Choroid plexus epithelial cell (primary cell): Measurements from ENCODE around the gene CREB5.

Experiments
- DNase-seq: peaks from one replicate; pipeline ENCODE4 v3.0.0-alpha.2; 2010; ENCODE audit warnings: low read depth
- H3K4me3 ChIP-seq: 2 replicates; pipeline ENCODE4 v1.5.1; 2011; ENCODE audit warnings: low read depth, mild to moderate bottlenecking, control low read depth, low read length, moderate library complexity
- TF ChIP-seq, protein P1 (sequence below): conservative IDR thresholded peaks from 2 replicates; pipeline ENCODE4 v1.5.1; 2011; ENCODE audit warnings: low read depth, mild to moderate bottlenecking, control low read depth, inconsistent platforms, low read length, moderate library complexity

CREB5 gene

DNA sequence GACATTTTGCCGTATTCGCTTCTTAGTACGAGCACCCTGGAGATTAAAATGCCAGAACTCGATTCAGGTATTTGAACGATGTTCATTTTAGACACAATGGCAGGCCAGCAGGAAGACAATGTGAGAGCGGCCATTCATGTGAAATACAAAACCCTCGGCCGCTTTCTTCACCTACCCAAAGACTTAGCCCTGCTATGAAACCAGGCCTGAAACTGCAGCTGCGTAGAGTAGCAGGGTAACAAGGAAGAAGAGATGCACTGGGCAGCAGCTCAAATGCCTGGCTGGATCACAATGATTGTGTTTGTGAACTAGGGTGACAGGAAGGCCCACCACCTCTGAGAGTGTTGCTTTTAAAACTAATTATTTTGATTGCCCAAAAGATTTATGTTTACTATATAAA lies 311.0 kb downstream of the CREB5 start:
- TF ChIP-seq, protein P1, sequence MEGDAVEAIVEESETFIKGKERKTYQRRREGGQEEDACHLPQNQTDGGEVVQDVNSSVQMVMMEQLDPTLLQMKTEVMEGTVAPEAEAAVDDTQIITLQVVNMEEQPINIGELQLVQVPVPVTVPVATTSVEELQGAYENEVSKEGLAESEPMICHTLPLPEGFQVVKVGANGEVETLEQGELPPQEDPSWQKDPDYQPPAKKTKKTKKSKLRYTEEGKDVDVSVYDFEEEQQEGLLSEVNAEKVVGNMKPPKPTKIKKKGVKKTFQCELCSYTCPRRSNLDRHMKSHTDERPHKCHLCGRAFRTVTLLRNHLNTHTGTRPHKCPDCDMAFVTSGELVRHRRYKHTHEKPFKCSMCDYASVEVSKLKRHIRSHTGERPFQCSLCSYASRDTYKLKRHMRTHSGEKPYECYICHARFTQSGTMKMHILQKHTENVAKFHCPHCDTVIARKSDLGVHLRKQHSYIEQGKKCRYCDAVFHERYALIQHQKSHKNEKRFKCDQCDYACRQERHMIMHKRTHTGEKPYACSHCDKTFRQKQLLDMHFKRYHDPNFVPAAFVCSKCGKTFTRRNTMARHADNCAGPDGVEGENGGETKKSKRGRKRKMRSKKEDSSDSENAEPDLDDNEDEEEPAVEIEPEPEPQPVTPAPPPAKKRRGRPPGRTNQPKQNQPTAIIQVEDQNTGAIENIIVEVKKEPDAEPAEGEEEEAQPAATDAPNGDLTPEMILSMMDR = no peak
- no peak for DNase-seq
- no peak overlapping the region for H3K4me3 ChIP-seq

DNA sequence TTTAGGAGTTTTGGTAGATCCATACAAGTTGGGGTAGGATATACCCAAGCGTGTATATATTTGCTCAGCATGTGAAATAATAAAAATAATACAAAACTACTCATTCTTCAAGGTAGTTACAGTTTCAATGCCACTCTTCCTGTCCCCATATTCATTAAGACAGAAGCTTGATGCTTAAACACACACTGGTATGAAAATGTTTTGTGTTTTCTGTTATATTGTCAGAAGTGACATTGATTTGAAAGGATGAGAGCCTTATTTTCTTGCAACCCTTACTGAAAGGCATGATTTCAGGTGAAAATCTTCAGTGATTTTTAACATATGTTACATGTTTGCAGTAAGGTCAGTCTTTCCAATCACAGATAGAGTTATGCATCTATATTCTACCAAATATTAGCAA lies 312.2 kb downstream of the CREB5 start:
- TF ChIP-seq, protein P1 = no peak
- H3K4me3 ChIP-seq = no peak overlapping the region
- DNase-seq = no peak

DNA sequence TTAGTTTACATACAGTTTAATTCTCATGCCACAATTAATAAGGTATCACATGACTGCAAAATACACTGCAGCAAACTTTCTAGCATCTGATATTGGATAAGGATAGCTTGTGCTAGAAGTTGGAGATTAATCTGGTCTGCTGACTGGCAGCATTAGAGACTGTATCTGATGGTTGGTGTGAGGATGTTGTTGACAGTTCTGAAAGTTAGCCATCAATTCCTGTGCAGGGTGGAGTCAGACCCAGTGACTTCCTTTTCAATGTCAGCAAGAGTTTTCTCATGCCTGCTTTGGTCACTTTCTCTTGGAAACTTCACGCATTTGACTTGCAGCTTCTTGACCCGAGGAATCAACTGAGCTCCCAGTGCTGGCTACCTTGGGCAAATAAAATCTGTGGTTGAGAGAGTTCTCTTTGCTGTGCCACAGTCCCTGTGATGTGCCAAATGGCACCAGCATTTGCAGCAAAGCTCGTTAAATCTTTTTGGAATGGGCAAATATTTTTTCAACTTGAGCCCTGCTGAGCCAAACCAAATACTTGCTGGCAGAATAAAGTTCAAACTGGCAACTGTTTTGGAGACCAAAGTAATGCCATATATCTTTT lies 312.8 kb downstream of the CREB5 start:
- TF ChIP-seq, protein P1 = no peak
- no peak for DNase-seq
- H3K4me3 ChIP-seq = no peak overlapping the region

DNA sequence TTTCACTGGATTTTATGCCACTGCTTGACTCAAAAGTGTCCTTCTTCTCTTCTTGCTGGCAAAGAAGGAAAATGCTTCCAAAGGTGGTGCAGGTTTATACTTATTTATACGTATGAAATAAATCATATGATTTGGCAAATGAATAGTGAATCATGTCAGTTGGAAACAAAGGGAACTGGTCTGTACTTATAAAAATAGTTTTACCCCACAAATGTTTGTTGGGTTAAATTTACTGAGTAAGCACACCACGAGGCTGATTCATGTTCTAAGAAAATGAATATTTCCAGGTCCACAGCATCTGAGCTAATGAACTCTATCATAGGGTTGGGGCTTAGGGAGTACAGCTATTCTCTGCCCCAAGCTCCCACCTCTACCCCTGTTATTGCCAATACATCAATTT lies 313.6 kb downstream of the CREB5 start:
- TF ChIP-seq, protein P1 = no peak
- H3K4me3 ChIP-seq = no peak overlapping the region
- no peak for DNase-seq

DNA sequence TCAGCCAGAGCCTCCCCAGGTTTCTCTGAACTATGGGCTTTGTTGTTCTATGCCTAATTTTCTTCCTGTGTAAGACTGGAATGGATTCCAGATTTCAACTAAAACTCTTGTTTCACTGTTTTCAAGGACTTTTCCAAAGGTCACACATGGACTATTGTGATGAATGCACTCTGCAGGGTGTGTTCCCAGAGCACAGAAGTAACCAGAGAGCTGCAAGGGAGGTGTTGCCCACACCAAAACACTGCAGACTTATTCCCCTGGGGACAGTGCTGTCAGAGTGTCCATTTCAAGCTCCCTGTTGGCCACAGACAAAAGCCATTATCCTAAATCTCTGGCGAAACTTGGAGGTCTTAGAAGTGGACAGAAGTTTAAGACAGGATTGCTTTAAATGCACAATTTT lies 314.2 kb downstream of the CREB5 start:
- TF ChIP-seq, protein P1 = no peak
- H3K4me3 ChIP-seq = no peak overlapping the region
- DNase-seq = no peak

DNA sequence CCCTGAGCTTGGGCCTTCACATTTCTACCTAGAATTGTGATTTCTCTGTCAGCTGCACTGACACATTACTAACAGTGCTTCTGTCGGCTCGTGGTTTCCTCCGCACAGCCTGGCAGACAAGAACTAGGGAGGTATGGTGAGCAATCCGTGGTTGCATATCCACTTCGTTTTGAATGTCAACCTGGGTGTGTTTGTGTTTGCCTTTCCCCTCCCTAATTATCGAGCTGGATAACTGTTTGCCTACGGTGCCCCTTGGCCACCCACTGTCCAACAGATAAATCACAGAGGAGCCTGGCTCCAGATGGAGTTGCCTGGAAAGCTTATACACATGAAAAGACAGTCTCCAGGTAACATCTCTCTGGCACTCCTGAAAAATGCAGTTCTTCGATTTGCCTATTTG lies 317.0 kb downstream of the CREB5 start:
- no peak for DNase-seq
- TF ChIP-seq, protein P1 = no peak
- H3K4me3 ChIP-seq = no peak overlapping the region

DNA sequence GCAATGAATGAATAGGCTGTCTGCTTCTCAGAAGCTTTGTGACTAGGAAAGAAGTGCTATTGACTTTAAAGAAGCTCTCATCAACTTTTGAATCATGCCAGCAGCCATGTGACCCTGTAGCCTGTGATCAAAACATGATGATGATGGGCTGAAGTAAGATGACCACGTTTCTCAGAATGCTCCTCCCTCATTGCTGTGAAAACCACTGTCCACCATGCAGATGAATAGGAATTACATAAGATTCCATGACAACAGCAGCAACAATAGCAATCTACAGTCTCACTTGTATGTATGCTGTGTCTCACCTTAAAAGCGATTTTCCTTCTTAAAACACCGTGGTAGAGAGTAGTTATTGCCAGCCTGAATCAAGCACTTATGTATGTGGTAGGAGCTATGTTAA lies 317.4 kb downstream of the CREB5 start:
- no peak overlapping the region for H3K4me3 ChIP-seq
- DNase-seq = peak; percentile 52
- TF ChIP-seq, protein P1 = no peak
